WTC11 (cell line): ENCODE measurements around the gene CAPN14.

ENCODE experiments used
- CTCF ChIP-seq: fragments of 200-600 bp; IDR thresholded peaks from 2 replicates; pipeline ENCODE4 v1.8.0; 2022; ENCODE audit warnings: antibody characterized with exemption
- SP1 ChIP-seq: sonication (generic); formaldehyde crosslinking; conservative IDR thresholded peaks from 2 replicates; pipeline ENCODE4 v1.8.1; 2022; ENCODE audit warnings: missing genetic modification reagents
- ZNF416 ChIP-seq: fragments of 250-450 bp; sonication (Bioruptor Pico); IDR thresholded peaks from 2 replicates; pipeline ENCODE4 v1.9.0; 2021; ENCODE audit warnings: mild to moderate bottlenecking, inconsistent platforms

- TF ChIP-seq ZNF416 (CRISPR knock-in tag) (no peak), SP1 (CRISPR knock-in tag) (no peak), CTCF (no peak)
These were observed 30.4 kb upstream of the CAPN14 start for GRCh38 chr2:31247711-31248110.
